Naive thymus-derived CD4-positive, alpha-beta T cell (primary cell): ENCODE measurements around the gene ILK. TPM values are rescaled to one million over a fixed set of nuclear protein-coding genes. Genes with fewer than 3 reads are reported as not detected.

Experiments
- ATAC-seq: fragments of 150-1000 bp; cut with Tn5 transposase; 2 replicates; pipeline ENCODE4 v1.10.0; 2021; ENCODE audit warnings: mild to moderate bottlenecking, moderate library complexity
- CTCF ChIA-PET: fragments of 350-600 bp; sonication (Branson Sonifier 250); formaldehyde crosslinking; loops from one replicate; lab custom pipeline; 2021; ENCODE audit warnings: antibody characterized with exemption; lab: Charles Lee
- POLR2A ChIA-PET: fragments of 350-600 bp; sonication (Branson Sonifier 250); formaldehyde crosslinking; loops from one replicate; lab custom pipeline; 2021; ENCODE audit warnings: antibody characterized with exemption, inconsistent platforms; lab: Charles Lee
- DNase-seq, 9 donors: peaks; one replicate each; pipeline versions ENCODE4 v3.0.0 to v3.0.0-alpha.2; 2020 to 2022; ENCODE audit warnings: mixed read lengths in 1 of 9
- H3K27ac ChIP-seq: one replicate; pipeline ENCODE4 v1.7.0; 2013; ENCODE audit warnings: mild to moderate bottlenecking, low read depth, low read length, moderate library complexity
- H3K27me3 ChIP-seq, 2 donors: one replicate each; pipeline ENCODE4 v1.7.0; 2013; ENCODE audit warnings: low read length in 2 of 2, mild to moderate bottlenecking in 2 of 2, moderate library complexity in 2 of 2; ENCODE audit not compliant: control insufficient read depth in 2 of 2, insufficient read depth in 2 of 2
- H3K36me3 ChIP-seq, 3 experiments: 1 replicate in 2 of 3; 2 replicates in 1 of 3; pipeline ENCODE4 v1.7.0; 2013; ENCODE audit warnings: low read length in 3 of 3, mild to moderate bottlenecking in 3 of 3, moderate library complexity in 1 of 3; ENCODE audit not compliant: insufficient read depth in 3 of 3, control insufficient read depth in 2 of 3
- H3K4me1 ChIP-seq, 2 donors: one replicate each; pipeline ENCODE4 v1.7.0; 2013; ENCODE audit warnings: low read length in 2 of 2, mild to moderate bottlenecking in 2 of 2, moderate library complexity in 1 of 2; ENCODE audit not compliant: control insufficient read depth in 2 of 2, insufficient read depth in 2 of 2
- H3K4me3 ChIP-seq: 2 replicates; pipeline ENCODE4 v1.7.0; 2013; ENCODE audit warnings: mild to moderate bottlenecking, low read length
- H3K9me3 ChIP-seq, 3 experiments: 1 replicate in 2 of 3; 2 replicates in 1 of 3; pipeline ENCODE4 v1.7.0; 2013; ENCODE audit warnings: low read length in 3 of 3; ENCODE audit not compliant: control insufficient read depth in 2 of 3
- H3K27ac Mint-ChIP-seq, 9 donors: one replicate each; pipeline ENCODE4 v1.8.0; 2020 to 2022; ENCODE audit warnings: mixed read lengths in 9 of 9, mild to moderate bottlenecking in 8 of 9, moderate library complexity in 5 of 9, inconsistent platforms in 2 of 9
- H3K27me3 Mint-ChIP-seq, 5 donors: one replicate each; pipeline ENCODE4 v1.8.0; 2021 to 2022; ENCODE audit warnings: mixed read lengths in 5 of 5, mild to moderate bottlenecking in 1 of 5
- H3K36me3 Mint-ChIP-seq, 5 donors: one replicate each; pipeline ENCODE4 v1.8.0; 2020 to 2022; ENCODE audit warnings: mixed read lengths in 5 of 5, mild to moderate bottlenecking in 3 of 5, inconsistent platforms in 1 of 5
- H3K4me1 Mint-ChIP-seq, 7 donors: one replicate each; pipeline ENCODE4 v1.8.0; 2020 to 2022; ENCODE audit warnings: mixed read lengths in 7 of 7, mild to moderate bottlenecking in 3 of 7, inconsistent platforms in 1 of 7
- H3K4me3 Mint-ChIP-seq, 10 donors: one replicate each; pipeline ENCODE4 v1.8.0; 2020 to 2022; ENCODE audit warnings: mild to moderate bottlenecking in 10 of 10, mixed read lengths in 10 of 10, moderate library complexity in 6 of 10, inconsistent platforms in 2 of 10
- H3K9me3 Mint-ChIP-seq, 11 donors: one replicate each; pipeline ENCODE4 v1.8.0; 2020 to 2022; ENCODE audit warnings: mixed read lengths in 11 of 11, mild to moderate bottlenecking in 4 of 11, inconsistent platforms in 1 of 11, moderate library complexity in 1 of 11
- intact Hi-C, 2 donors: fragments of 100-400 bp; cut with micrococcal nuclease; formaldehyde crosslinking; loops; one replicate each; pipeline ENCODE4 v1.15.1; 2023
- polyA plus RNA-seq, 2 donors: library from polyadenylated mRNA; unstranded; fragments of 300-500 nt; fragmentation: Illumina TruSeq; gene quantifications; one replicate each; pipeline ENCODE4 v1.2.3, GENCODE V29; 2021
- total RNA-seq, 6 experiments: library from RNA in 5 of 6; stranded (reverse) in 5 of 6; gene quantifications; 1 replicate in 5 of 6; 2 replicates in 1 of 6; pipeline ENCODE4 v1.2.3 and lab custom pipeline; 2021 to 2026

ILK gene
- total and polyA plus RNA-seq, 7 experiments from 2014 or later, result 34.4 to 165 (median 79.7) TPM

DNA sequence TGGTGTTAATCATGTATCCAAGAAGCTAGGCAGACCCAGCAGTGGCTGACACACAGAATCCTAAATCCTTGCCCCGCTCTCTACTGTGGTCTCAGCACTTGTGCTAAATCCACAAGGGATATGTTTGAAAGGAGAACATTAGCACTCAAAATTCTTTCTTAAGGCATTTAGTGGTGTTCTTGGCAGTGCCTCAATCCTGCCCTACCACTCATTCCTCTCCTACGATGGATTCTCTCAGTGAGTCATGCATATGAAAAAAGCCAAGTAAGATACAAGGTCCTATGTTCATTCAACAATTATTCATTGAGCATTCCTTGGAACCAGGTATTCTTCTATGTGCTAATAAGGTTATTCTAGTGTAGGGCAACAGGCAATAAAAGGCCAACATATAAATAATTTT, 31.4 kb upstream of the ILK start:
- Mint-ChIP-seq H3K4me1 (peaks cover 0 to 20% (median 4%) of the 10 kb centered on the region in 7 donors), H3K4me3 (no peak overlapping the region), H3K36me3 (peaks cover 4 to 39% (median 25%) of the 10 kb centered on the region in 5 donors), H3K9me3 (no peaks in the 10 kb centered on the region), H3K27ac (no peak overlapping the region), H3K27me3 (no peaks in the 10 kb centered on the region)
- POLR2A ChIA-PET, result no interaction called here
- Histone ChIP-seq H3K4me1 (no peaks in the 10 kb centered on the region), H3K36me3 (no peaks in the 10 kb centered on the region), H3K27ac (no peak overlapping the region), H3K9me3 (no peaks in the 10 kb centered on the region), H3K27me3 (no peaks in the 10 kb centered on the region), H3K4me3 (no peak overlapping the region)
- intact Hi-C loops, result no loop called here
- ATAC-seq, result no peak
- DNase-seq, result no peak
- CTCF ChIA-PET, result no interaction called here

GRCh38 chr11:6574816-6575715, 28.5 kb upstream of the ILK start:
- Histone ChIP-seq H3K9me3 (no peaks in the 10 kb centered on the region), H3K27me3 (no peaks in the 10 kb centered on the region), H3K4me1 (no peaks in the 10 kb centered on the region), H3K4me3 (no peak overlapping the region), H3K27ac (no peak overlapping the region), H3K36me3 (no peaks in the 10 kb centered on the region)
- Mint-ChIP-seq H3K27me3 (no peaks in the 10 kb centered on the region), H3K9me3 (no peaks in the 10 kb centered on the region), H3K36me3 (peaks cover 4 to 33% (median 25%) of the 10 kb centered on the region in 5 donors), H3K27ac (no peak overlapping the region), H3K4me1 (peaks cover 0 to 12% (median 4%) of the 10 kb centered on the region in 7 donors), H3K4me3 (no peak overlapping the region)
- ATAC-seq (no peak), DNase-seq (no peak)
- ChIA-PET CTCF (interaction anchor here (0.7 kb wide), 1 partner anchor 106 kb away, joined by 3 read pairs; no protein-coding TSS in a partner anchor), POLR2A (no interaction called here)
- intact Hi-C loops, result no loop called here

DNA sequence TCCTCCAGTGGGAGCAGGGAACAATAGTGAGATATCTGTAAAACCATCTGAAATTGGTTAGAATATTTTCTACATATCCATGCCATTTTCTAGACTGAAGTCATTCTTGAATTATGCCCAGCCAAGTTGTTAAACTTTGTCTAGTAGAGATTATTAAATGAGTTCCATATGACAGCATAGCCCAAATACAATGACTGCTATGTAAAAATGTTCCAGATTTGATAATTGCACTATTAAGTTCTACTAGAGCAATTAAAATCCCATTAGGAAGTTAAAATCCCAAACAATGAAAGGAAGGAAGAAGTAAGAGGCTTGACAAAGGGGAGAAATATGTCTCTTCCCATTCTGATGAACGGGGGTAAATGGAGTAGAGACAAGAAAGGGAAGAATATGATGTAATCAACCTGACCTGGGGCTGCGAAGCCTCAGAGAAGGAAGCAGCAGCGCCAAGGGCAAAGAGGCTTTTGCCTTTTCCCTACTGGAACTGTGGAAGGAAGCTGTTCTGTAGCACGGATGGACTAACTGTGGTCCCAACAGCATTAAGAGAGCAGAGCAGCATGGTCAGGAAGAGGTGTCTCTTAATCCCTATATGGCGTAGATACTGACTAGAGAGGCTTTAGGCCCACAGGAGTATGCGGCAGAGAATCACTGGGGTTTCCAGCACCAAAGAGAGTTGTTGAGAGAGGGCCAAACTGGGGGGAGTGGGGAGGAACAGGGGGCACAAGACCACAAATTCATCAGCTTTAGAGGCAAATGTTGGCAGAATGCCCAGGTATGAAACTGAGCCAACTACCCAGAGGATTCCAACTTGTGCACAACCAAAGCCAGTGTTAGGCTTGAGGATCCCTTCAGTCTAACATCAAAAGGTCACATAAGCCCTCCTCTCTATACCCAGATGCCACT, 26.9 kb upstream of the ILK start:
- peaks cover 5 to 36% (median 27%) of the 10 kb centered on the region in 5 donors for H3K36me3 Mint-ChIP-seq
- CTCF ChIA-PET, result no interaction called here
- intact Hi-C loops, result no loop called here

GRCh38 chr11:6578134-6578533, 25.4 kb upstream of the ILK start:
- Mint-ChIP-seq H3K4me1 (peaks cover 0 to 12% (median 4%) of the 10 kb centered on the region in 7 donors), H3K27me3 (no peaks in the 10 kb centered on the region), H3K9me3 (peaks cover 1 to 17% (median 5%) of the 10 kb centered on the region in 11 donors), H3K27ac (no peak overlapping the region), H3K4me3 (no peak overlapping the region), H3K36me3 (peaks cover 8 to 35% (median 27%) of the 10 kb centered on the region in 5 donors)
- ATAC-seq, result no peak
- no peak for DNase-seq
- no peak overlapping the region for H3K27ac ChIP-seq
- ChIA-PET CTCF (interaction anchor here (0.7 kb wide), 1 partner anchor 931 kb away, joined by 3 read pairs; no protein-coding TSS in a partner anchor), POLR2A (no interaction called here)
- intact Hi-C loops, result no loop called here
- no peak overlapping the region for H3K4me3 ChIP-seq
- H3K27me3 ChIP-seq, result no peaks in the 10 kb centered on the region
- H3K9me3 ChIP-seq, result no peaks in the 10 kb centered on the region
- no peaks in the 10 kb centered on the region for H3K4me1 ChIP-seq
- no peaks in the 10 kb centered on the region for H3K36me3 ChIP-seq

More for the DNA sequence above, 26.9 kb upstream of the ILK start:
- Histone ChIP-seq H3K4me3 (no peak overlapping the region), H3K27me3 (no peaks in the 10 kb centered on the region), H3K36me3 (no peaks in the 10 kb centered on the region), H3K27ac (no peak overlapping the region), H3K9me3 (no peaks in the 10 kb centered on the region), H3K4me1 (no peaks in the 10 kb centered on the region)
- ATAC-seq (no peak), DNase-seq (no peak)
- peaks cover 0 to 12% (median 4%) of the 10 kb centered on the region in 7 donors for H3K4me1 Mint-ChIP-seq
- H3K9me3 Mint-ChIP-seq, result peaks cover 0 to 5% (median 0%) of the 10 kb centered on the region in 11 donors
- no peaks in the 10 kb centered on the region for H3K27me3 Mint-ChIP-seq
- H3K4me3 Mint-ChIP-seq, result no peak overlapping the region
- POLR2A ChIA-PET, result no interaction called here
- H3K27ac Mint-ChIP-seq, result peak overlapping the region in 1 of 9 donors; percentile 2

DNA sequence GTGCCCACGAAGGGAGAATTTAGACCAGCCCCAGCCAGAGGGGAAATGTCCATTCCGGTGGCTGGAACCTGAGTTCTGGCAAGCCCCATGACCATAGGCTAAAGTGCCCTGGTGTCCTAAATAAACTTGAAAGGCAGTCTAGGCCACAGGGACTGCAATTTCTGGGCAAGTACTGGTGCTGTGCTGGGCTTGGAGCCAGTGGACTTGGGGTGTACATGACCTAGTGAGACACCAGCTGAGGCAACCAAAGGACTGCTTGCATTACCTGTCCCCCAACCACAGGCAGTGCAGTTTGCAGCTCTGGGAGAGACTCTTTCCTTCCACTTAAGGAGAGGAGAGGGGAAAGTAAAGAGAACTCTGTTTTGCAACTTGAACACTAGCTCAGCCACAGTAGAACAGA, 23.9 kb upstream of the ILK start:
- Mint-ChIP-seq H3K4me3 (no peak overlapping the region), H3K4me1 (peaks cover 0 to 12% (median 4%) of the 10 kb centered on the region in 7 donors), H3K36me3 (peaks cover 23 to 46% (median 37%) of the 10 kb centered on the region in 5 donors), H3K9me3 (peaks cover 6 to 32% (median 21%) of the 10 kb centered on the region in 11 donors), H3K27ac (no peak overlapping the region), H3K27me3 (no peaks in the 10 kb centered on the region)
- H3K36me3 ChIP-seq, result no peaks in the 10 kb centered on the region
- no peaks in the 10 kb centered on the region for H3K27me3 ChIP-seq
- ChIA-PET CTCF (no interaction called here), POLR2A (interaction anchor here (1.2 kb wide), 1 partner anchor 32 kb away, joined by 4 read pairs; the partner anchor contains the start of gene TAF10)
- no peak overlapping the region for H3K4me3 ChIP-seq
- no peak for ATAC-seq
- no peaks in the 10 kb centered on the region for H3K4me1 ChIP-seq
- no peak for DNase-seq
- no peak overlapping the region for H3K27ac ChIP-seq
- intact Hi-C loops, result no loop called here
- peaks cover 0 to 12% (median 4%) of the 10 kb centered on the region in 3 experiments for H3K9me3 ChIP-seq

- Mint-ChIP-seq H3K27ac (no peak overlapping the region), H3K9me3 (peaks cover 8 to 36% (median 23%) of the 10 kb centered on the region in 11 donors), H3K27me3 (no peaks in the 10 kb centered on the region), H3K4me1 (peaks cover 0 to 6% (median under 1%) of the 10 kb centered on the region in 7 donors), H3K36me3 (peaks cover 27 to 57% (median 44%) of the 10 kb centered on the region in 5 donors), H3K4me3 (no peak overlapping the region)
- Histone ChIP-seq H3K9me3 (peaks cover 0 to 14% (median 4%) of the 10 kb centered on the region in 3 experiments), H3K27ac (no peak overlapping the region), H3K27me3 (no peaks in the 10 kb centered on the region), H3K4me3 (no peak overlapping the region), H3K4me1 (no peaks in the 10 kb centered on the region), H3K36me3 (no peaks in the 10 kb centered on the region)
- intact Hi-C loops, result no loop called here
- CTCF ChIA-PET, result no interaction called here
- POLR2A ChIA-PET, result no interaction called here
- ATAC-seq, result no peak
- DNase-seq, result no peak
Measured at GRCh38 chr11:6583584-6583983, 20.0 kb upstream of the ILK start.
